ENCODE measurements around the gene DRP2.
"Not testable (repeated sequence)": the region's sequence is repeated elsewhere in the genome, so short reads cannot be mapped to it uniquely, and the experiment has no call there.

Gene DRP2

DNA sequence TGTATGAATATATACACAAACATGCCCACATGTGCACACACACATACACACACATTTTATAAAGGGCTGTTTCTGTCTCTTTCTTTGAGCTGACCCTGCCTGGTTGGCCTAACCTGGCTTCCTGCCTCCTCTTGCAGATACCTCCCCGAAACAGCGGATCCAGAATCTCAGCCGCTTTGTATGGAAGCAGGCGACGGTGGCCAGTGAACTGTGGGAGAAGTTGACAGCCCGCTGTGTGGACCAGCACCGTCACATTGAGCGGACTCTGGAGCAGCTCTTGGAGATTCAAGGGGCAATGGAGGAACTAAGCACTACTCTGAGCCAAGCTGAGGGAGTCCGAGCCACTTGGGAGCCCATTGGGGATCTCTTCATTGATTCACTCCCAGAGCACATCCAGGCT lies 21.9 kb downstream of the DRP2 start:
- no peak for DNase-seq (ENCODE audit: low read depth in 3 of 3, low spot score in 1 of 3)

GRCh38 chrX:101252634-101253033 lies 33.0 kb downstream of the DRP2 start:
- DNase-seq (ENCODE audit: low read depth in 3 of 3, low spot score in 1 of 3), result no peak

GRCh38 chrX:101257448-101258258 lies 38.1 kb downstream of the DRP2 start:
- no peak for DNase-seq (ENCODE audit: low read depth in 3 of 3, low spot score in 1 of 3)

- no peak for DNase-seq (ENCODE audit: low read depth in 3 of 3, low spot score in 1 of 3)
Measured at GRCh38 chrX:101258259-101258581, 38.6 kb downstream of the DRP2 start.

DNA sequence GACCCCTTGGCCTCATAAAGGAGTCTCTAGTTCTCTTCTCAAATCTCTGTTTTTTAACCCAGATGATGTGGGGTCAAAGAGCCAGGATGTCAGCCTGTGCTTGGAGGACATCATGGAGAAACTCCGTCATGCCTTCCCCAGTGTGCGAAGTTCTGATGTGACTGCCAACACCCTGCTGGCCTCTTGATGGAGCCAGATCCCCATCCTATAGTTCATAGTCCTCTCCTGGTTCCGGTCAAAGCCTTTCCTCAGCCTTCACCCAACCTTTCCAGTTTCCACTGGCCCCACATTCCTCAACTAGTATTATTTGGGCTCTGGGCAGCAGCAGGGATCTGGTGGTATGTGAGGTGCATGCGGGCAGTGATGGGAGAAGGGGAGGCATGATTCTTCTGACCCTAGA lies 40.8 kb downstream of the DRP2 start:
- no peak for DNase-seq (ENCODE audit: low read depth in 3 of 3, low spot score in 1 of 3)

GRCh38 chrX:101262590-101262989 lies 43.0 kb downstream of the DRP2 start:
- DNase-seq (ENCODE audit: low read depth in 3 of 3, low spot score in 1 of 3), result no peak

- DNase-seq (ENCODE audit: low read depth in 3 of 3, low spot score in 1 of 3), result no peak
Measured at GRCh38 chrX:101263766-101264165, 44.2 kb downstream of the DRP2 start.

DNA sequence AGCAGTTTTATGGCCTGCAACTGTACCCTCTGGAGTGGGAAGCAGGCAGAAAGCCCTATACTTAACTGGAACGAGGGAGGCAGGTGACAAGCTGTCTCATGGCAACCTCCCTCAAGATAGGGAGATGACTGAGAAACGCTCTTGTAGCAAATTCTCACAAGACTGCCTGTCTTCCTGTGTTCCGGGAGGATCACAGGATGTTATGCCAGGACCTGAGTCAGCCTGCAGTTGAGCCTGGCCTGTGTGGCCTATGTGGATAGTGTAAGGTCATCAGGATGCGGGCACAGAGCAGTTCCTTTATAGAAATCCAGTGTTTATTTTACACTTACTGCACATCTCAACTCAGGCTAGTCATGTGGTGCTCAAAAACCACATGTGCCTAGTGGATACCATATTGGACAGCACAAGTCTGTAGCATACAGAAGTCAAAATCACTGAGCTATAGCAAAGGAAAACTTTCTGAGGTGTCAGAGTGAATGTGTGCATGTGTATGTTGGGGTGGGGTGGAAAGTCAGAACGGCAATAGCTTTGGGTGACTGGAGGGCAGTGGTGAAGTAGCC lies 46.4 kb downstream of the DRP2 start:
- DNase-seq (ENCODE audit: low read depth in 3 of 3, low spot score in 1 of 3), result no peak

DNA sequence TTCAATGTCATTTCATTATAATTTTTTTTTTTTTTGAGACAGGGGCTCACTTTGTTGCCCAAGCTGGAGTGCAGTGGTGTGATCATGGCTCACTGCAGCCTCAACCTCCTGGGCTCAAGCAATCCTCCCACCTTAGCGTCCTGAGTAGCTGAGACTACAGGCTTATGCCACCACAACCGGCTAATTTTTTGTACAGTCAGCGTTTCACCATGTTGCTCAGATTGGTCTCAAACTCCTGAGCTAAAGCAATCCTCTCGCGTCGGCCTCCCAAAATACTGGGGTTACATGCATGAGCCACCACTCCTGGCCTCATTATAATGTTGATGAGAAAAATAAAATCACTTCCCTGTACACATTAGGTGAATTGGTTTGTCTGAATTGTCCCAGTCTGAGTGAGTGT lies 54.6 kb downstream of the DRP2 start:
- no peak for DNase-seq (ENCODE audit: low read depth in 3 of 3, low spot score in 1 of 3)

DNA sequence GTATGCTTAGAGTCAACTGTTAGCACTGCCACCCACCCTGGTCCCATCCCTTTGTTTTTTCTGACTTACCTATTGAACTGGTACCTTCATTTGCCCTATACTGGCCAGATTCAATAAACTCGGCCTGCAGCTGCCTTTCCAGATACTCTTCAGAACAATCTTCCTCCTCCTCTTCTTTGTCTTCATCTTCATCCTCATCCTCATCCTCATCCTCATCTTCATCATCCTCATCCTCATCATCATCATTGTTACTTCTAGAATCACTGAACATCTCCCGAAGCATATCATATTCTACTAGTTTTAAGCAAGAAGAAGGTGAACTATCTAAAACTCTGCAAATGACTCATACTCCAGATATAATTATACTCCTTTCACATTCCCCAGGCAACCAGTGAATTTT lies 56.7 kb downstream of the DRP2 start:
- DNase-seq (ENCODE audit: low read depth in 3 of 3, low spot score in 1 of 3), result no peak

GRCh38 chrX:101287402-101287801 lies 67.8 kb downstream of the DRP2 start:
- no peak for DNase-seq (ENCODE audit: low read depth in 3 of 3, low spot score in 1 of 3)

DNA sequence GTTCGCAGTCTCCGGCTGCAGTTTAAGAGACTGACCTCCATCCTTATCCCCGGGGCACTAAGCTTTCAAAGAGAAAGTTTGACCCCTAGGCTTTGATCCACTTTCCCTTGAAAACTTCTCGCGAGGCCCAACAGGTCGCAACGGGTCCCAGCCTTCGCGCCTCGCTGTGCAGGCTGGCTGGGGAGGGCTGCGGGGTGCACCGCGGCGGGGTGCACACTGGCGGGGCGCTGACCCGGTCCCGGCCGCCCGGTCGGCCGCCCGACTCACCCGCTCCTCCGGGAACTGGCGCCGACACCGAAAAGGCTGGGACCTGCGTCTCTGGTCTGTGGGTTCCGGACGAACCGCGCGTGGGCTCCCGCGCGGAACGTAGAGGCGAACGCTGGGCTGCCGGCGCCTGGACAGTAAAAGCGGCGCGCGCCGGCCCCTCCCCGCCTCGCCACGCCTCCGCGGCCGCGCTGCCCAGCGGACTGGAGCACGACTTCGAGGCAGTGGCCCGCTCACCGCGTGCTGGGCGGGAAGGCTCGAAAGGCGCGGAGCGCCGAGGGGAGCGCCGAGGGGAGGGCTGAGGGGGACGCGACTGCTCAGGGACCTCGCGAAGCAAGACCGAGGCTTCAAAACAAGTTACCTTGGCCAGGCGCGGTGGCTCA lies 71.5 kb downstream of the DRP2 start, which contains the start of gene TAF7L:
TAF7L (minus strand) TSS at position 378 of the 647 bp plus-strand sequence. CDS start 3,791 bp downstream, outside the sequence.
- no peak for DNase-seq (ENCODE audit: low read depth in 3 of 3, low spot score in 1 of 3)

- DNase-seq (ENCODE audit: low read depth in 3 of 3, low spot score in 1 of 3), result not testable (repeated sequence)
Measured at GRCh38 chrX:101295603-101296002, 76.0 kb downstream of the DRP2 start.

DNA sequence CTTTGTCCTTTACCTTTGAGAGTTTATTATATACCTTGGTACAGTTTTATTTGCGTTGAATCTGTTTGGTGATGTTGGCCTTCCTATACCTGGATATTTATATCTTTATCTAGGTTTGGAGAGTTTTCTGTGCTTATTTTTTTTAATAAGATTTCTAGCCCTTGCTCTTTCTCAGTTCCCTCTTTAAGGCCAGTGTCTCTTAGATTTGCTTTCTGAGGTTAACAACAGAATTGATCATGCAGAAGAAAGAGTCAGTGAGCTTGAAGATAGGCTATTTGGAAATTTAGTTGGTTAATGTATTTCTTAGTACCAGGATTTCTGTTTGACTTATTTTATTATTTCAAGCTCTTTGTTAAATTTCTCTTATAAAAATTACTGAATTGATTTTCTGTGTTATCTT lies 84.2 kb downstream of the DRP2 start:
- DNase-seq (ENCODE audit: low read depth in 3 of 3, low spot score in 1 of 3), result no peak
